ENCODE results near the gene SRA1.

SRA1 gene

DNA sequence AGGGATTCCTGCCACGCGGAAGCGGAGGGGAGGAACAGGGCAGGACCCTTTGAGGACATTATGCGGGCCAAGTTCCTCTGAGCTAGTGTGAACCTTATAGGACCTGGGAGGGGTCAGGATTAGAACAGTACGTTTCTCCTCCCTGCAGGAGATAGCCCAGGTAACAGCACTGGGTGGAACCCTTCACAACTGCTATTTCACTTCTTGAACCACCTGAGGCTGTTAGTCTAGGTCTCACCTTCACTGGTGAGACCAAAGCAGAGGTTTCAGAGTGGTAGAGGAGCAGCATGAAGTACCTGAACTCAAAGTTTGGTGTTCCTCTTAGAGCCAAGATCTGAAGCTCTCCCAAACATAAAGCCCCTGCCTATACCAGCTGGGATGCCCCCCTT lies 9.0 kb downstream of the SRA1 start:
- Histone ChIP-seq H3K79me2 (ENCODE audit: low read length) (peaks cover 16% of the 10 kb centered on the region), H3K27ac (ENCODE audit: low read length) (no peak overlapping the region), H3K27me3 (ENCODE audit: low read depth, low read length) (no peaks in the 10 kb centered on the region), H2AFZ (ENCODE audit: low read depth, low read length) (no peak overlapping the region), H3K4me2 (ENCODE audit: low read length) (no peak overlapping the region), H3K9me3 (ENCODE audit: insufficient read depth, low read length) (no peaks in the 10 kb centered on the region), H3K36me3 (replicated peaks; ENCODE audit: low read depth, low read length) (peaks cover 33% of the 10 kb centered on the region), H3K4me3 (ENCODE audit: low read length) (no peak overlapping the region), H3K4me1 (ENCODE audit: low read length) (peaks cover 7% of the 10 kb centered on the region), H4K20me1 (ENCODE audit: insufficient read depth, low read length) (no peaks in the 10 kb centered on the region; the same call in 1 of the 2 replicates), H3K9ac (ENCODE audit: low read length) (no peak overlapping the region)
- TF ChIP-seq, protein P1, sequence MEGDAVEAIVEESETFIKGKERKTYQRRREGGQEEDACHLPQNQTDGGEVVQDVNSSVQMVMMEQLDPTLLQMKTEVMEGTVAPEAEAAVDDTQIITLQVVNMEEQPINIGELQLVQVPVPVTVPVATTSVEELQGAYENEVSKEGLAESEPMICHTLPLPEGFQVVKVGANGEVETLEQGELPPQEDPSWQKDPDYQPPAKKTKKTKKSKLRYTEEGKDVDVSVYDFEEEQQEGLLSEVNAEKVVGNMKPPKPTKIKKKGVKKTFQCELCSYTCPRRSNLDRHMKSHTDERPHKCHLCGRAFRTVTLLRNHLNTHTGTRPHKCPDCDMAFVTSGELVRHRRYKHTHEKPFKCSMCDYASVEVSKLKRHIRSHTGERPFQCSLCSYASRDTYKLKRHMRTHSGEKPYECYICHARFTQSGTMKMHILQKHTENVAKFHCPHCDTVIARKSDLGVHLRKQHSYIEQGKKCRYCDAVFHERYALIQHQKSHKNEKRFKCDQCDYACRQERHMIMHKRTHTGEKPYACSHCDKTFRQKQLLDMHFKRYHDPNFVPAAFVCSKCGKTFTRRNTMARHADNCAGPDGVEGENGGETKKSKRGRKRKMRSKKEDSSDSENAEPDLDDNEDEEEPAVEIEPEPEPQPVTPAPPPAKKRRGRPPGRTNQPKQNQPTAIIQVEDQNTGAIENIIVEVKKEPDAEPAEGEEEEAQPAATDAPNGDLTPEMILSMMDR (IDR thresholded peaks at IDR 0.05; ENCODE audit: low read depth, low read length) = no peak
- no peak for TF ChIP-seq EZH2phosphoT487 (IDR thresholded peaks at IDR 0.05; ENCODE audit: low read depth)

DNA sequence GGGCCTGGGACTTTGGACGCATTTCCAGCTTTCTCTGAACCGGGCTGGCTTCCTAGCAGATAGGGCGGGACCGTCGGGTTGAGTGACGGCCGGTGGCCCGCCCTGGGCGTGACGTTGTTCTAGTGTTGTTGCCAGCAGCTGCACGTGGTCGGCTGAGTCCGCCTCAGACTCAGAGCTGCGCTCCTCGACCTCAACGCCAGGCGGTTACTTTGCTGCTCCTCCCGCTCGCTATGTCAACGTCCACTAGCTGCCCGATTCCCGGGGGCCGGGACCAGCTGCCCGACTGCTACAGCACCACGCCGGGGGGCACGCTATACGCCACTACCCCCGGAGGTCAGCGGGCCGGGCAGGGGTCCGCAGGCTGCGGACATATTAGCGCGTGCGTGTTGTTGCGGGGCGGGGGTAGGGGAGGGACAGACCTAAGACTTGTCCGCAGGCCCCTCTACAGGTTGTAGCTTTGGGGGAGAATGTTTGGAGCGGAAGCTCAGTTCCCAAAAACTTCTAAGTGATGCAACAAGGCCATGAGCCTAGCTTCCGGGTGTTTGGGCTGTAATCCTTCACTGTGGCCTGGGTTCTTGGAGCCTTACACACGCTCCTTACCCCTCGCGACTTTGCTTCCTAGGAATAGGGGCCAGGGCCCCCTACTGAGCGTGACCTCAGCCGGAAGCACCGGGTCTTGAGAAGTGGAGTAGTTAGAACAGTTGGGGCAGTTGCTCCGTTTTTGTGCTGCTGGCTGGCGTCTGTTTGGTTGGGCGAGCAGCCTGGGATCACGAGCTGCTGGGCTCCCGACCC lies 9.6 kb downstream of the SRA1 start, which contains the start of gene EIF4EBP3:
EIF4EBP3 (plus strand) TSS at position 155 of the 792 bp plus-strand sequence; CDS start at position 231, 76 bp downstream.
- no peak within 1 kb of the TSS for H2AFZ ChIP-seq (ENCODE audit: low read depth, low read length)

DNA sequence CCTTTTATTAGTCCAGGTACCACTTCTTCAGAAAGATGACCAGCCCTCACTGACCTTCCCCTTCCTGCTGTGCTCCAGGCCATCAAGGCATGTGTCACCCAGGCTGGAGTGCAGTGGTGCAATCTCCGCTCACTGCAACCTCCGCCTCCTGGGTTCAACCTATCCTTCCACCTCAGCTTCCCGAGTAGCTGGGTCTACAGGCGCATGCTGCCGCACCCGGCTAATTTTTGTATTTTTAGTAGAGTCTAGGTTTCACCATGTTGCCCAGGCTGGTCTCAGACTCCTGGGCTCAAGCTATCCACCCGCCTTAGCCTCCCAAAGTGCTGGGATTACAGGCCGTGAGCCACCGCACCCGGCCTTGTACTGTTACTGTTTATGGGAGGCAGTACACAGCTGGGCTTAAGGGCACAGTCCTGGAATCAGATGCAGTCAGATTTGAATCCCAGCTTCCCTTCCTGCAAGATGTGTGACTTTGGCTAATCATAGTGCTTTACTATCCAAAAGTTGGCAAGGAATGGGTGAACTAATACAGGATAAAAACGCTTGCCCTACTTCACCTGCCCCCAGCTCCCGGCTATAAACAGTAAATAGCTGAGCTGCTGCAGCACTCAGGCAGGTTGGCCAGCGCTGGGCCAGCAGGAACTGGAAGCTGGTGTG lies 10.3 kb downstream of the SRA1 start:
- Histone ChIP-seq H3K9me3 (ENCODE audit: insufficient read depth, low read length) (no peaks in the 10 kb centered on the region), H3K4me2 (ENCODE audit: low read length) (no peak overlapping the region), H3K36me3 (replicated peaks; ENCODE audit: low read depth, low read length) (peaks cover 32% of the 10 kb centered on the region), H3K79me2 (ENCODE audit: low read length) (peaks cover 5% of the 10 kb centered on the region), H4K20me1 (ENCODE audit: insufficient read depth, low read length) (no peaks in the 10 kb centered on the region), H3K27me3 (ENCODE audit: low read depth, low read length) (no peaks in the 10 kb centered on the region), H3K4me1 (ENCODE audit: low read length) (peaks cover 1% of the 10 kb centered on the region; the same call in 1 of the 2 replicates), H3K27ac (ENCODE audit: low read length) (no peak overlapping the region), H2AFZ (ENCODE audit: low read depth, low read length) (no peak overlapping the region), H3K4me3 (ENCODE audit: low read length) (no peak overlapping the region), H3K9ac (ENCODE audit: low read length) (no peak overlapping the region)
- no peak for TF ChIP-seq EZH2phosphoT487 (IDR thresholded peaks at IDR 0.05; ENCODE audit: low read depth)
- TF ChIP-seq, protein P1 (IDR thresholded peaks at IDR 0.05; ENCODE audit: low read depth, low read length) = no peak

More for the DNA sequence above, 9.6 kb downstream of the SRA1 start, which contains the start of gene EIF4EBP3:
- Histone ChIP-seq H3K36me3 (replicated peaks; ENCODE audit: low read depth, low read length) (peaks cover 33% of the 10 kb centered on the region), H3K9me3 (ENCODE audit: insufficient read depth, low read length) (no peaks in the 10 kb centered on the region), H4K20me1 (ENCODE audit: insufficient read depth, low read length) (no peaks in the 10 kb centered on the region; the same call in 1 of the 2 replicates), H3K9ac (ENCODE audit: low read length) (no peak within 1 kb of the TSS), H3K4me1 (ENCODE audit: low read length) (peaks cover 1% of the 10 kb centered on the region), H3K4me3 (ENCODE audit: low read length) (no peak within 1 kb of the TSS), H3K4me2 (ENCODE audit: low read length) (no peak within 1 kb of the TSS), H3K79me2 (ENCODE audit: low read length) (peaks cover 10% of the 10 kb centered on the region), H3K27me3 (ENCODE audit: low read depth, low read length) (no peaks in the 10 kb centered on the region), H3K27ac (ENCODE audit: low read length) (no peak within 1 kb of the TSS)
- TF ChIP-seq, protein P1 (IDR thresholded peaks at IDR 0.05; ENCODE audit: low read depth, low read length) = no peak
- no peak for TF ChIP-seq EZH2phosphoT487 (IDR thresholded peaks at IDR 0.05; ENCODE audit: low read depth)

DNA sequence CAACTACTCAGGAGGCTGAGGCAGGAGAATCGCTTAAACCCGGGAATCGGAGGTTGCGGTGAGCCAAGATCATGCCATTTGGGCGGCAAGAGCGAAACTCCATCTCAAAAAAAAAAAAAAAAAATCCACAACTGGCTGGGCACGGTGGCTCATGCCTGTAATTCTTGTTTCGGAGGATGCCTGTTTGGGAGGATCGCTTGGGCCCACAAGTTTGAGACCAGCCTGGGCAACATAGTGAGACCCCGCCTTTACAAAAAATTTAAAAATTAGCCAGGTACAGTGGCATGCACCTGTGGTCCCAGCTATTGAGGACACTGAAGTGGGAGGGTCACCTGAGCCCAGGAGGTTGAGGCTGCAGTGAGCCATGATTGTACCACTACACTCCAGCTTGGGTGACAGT lies 11.7 kb downstream of the SRA1 start:
- Histone ChIP-seq H4K20me1 (ENCODE audit: insufficient read depth, low read length) (peaks cover 3% of the 10 kb centered on the region; the same call in 1 of the 2 replicates), H2AFZ (ENCODE audit: low read depth, low read length) (no peak overlapping the region), H3K27me3 (ENCODE audit: low read depth, low read length) (no peaks in the 10 kb centered on the region), H3K36me3 (replicated peaks; ENCODE audit: low read depth, low read length) (peaks cover 33% of the 10 kb centered on the region), H3K4me2 (ENCODE audit: low read length) (no peak overlapping the region), H3K9me3 (ENCODE audit: insufficient read depth, low read length) (no peaks in the 10 kb centered on the region), H3K79me2 (ENCODE audit: low read length) (no peaks in the 10 kb centered on the region), H3K4me1 (ENCODE audit: low read length) (peaks cover 14% of the 10 kb centered on the region), H3K4me3 (ENCODE audit: low read length) (no peak overlapping the region), H3K9ac (ENCODE audit: low read length) (no peak overlapping the region), H3K27ac (ENCODE audit: low read length) (no peak overlapping the region)
- TF ChIP-seq EZH2phosphoT487 (IDR thresholded peaks at IDR 0.05; ENCODE audit: low read depth) = no peak
- TF ChIP-seq, protein P1 (IDR thresholded peaks at IDR 0.05; ENCODE audit: low read depth, low read length) = no peak

Measured in OCI-LY3 (cell line).